Measurements from ENCODE around the gene IQCE.

DNA sequence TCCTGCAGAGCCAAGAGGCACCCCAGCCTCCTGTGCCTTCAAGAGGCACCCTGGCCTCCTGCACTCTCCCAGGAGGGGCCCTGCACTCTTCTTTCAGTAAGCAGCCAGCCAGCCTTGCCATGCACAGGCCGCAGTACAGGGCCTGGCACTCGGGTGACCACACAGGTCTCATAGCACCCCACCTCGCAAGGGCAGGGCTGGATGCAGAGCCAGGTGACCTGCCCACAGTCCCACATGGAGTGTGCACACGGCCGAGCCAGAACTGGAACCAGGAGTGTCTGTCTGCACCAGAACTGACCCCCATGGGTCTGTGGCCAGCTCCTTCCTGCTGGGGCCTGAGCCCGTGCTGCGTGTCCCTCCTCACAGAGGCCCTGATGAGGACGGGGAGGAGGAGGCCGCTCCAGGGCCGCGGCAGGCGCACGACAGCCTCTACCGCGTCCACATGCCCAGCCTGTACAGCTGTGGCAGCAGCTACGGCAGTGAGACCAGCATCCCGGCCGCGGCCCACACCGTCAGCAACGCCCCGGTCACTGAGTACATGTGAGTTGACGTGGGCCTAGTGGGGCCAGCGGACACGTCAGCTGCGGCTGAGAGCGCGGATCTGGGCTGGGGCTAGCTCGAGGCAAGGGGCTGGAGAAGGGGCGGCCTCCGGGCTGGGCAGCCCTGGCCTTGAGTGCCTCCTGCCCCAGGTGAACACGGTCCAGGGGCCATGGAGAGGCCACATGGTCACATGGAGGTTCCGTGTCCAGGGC is 99.3 kb downstream of the IQCE start:
- TF ChIP-seq, protein P1, sequence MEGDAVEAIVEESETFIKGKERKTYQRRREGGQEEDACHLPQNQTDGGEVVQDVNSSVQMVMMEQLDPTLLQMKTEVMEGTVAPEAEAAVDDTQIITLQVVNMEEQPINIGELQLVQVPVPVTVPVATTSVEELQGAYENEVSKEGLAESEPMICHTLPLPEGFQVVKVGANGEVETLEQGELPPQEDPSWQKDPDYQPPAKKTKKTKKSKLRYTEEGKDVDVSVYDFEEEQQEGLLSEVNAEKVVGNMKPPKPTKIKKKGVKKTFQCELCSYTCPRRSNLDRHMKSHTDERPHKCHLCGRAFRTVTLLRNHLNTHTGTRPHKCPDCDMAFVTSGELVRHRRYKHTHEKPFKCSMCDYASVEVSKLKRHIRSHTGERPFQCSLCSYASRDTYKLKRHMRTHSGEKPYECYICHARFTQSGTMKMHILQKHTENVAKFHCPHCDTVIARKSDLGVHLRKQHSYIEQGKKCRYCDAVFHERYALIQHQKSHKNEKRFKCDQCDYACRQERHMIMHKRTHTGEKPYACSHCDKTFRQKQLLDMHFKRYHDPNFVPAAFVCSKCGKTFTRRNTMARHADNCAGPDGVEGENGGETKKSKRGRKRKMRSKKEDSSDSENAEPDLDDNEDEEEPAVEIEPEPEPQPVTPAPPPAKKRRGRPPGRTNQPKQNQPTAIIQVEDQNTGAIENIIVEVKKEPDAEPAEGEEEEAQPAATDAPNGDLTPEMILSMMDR (conservative IDR thresholded peaks at IDR 0.05), result no peak
- TF ChIP-seq EZH2 (IDR thresholded peaks at IDR 0.05; ENCODE audit: low read depth), result no peak

All from PC-9 (cell line).